ENCODE measurements around the gene OR2G6.
"Not testable (repeated sequence)": the region's sequence is repeated elsewhere in the genome, so short reads cannot be mapped to it uniquely, and the experiment has no call there.

The OR2G6 gene

GRCh38 chr1:248574657-248575056 lies 66.8 kb downstream of the OR2G6 start, which contains the start of gene OR2T34:
Gene OR2T34 (minus strand): TSS chr1:248574757. CDS start chr1:248574757, 0 bp downstream.
- DNase-seq (ENCODE audit: low read depth, low spot score) = not testable (repeated sequence)

- no peak for DNase-seq (ENCODE audit: low read depth, low spot score)
Observed at GRCh38 chr1:248576260-248576980, 68.5 kb downstream of the OR2G6 start.

Measured in astrocyte of the hippocampus (primary cell).